Activated T-helper 1 cell treated with anti-CD3 and anti-CD28 coated beads, Interleukin-2, amount 50 U/mL, for 16 hours (primary cell): ENCODE results near the gene EFL1.
"Not testable (repeated sequence)": the region's sequence is repeated elsewhere in the genome, so short reads cannot be mapped to it uniquely, and the experiment has no call there.

Experiments
- DNase-seq, 2 donors: peaks; one replicate each; pipeline ENCODE4 v3.0.0-alpha.2; 2020; ENCODE audit warnings: low read depth in 1 of 2, low spot score in 1 of 2

The EFL1 gene

GRCh38 chr15:82282386-82282785 is 19.9 kb upstream of the EFL1 start:
- DNase-seq: not testable (repeated sequence)

GRCh38 chr15:82281276-82281675 is 18.7 kb upstream of the EFL1 start:
- not testable (repeated sequence) for DNase-seq

GRCh38 chr15:82275410-82275809 is 12.9 kb upstream of the EFL1 start:
- no peak for DNase-seq

- no peak for DNase-seq
Observed at GRCh38 chr15:82272154-82272553, 9.6 kb upstream of the EFL1 start.

GRCh38 chr15:82268454-82268853 is 5.9 kb upstream of the EFL1 start:
- DNase-seq: not testable (repeated sequence)

- not testable (repeated sequence) for DNase-seq
Observed at GRCh38 chr15:82267137-82267536, 4.6 kb upstream of the EFL1 start.

GRCh38 chr15:82263350-82263749 is 816 bp upstream of the EFL1 start:
- DNase-seq: no peak

- DNase-seq: not testable (repeated sequence)
Observed at GRCh38 chr15:82261566-82262421, 740 bp downstream of the EFL1 start.

GRCh38 chr15:82248261-82248660 is 14.3 kb downstream of the EFL1 start:
- DNase-seq: not testable (repeated sequence)

GRCh38 chr15:82245956-82246355 is 16.6 kb downstream of the EFL1 start:
- DNase-seq: not testable (repeated sequence)

- DNase-seq: not testable (repeated sequence)
Observed at GRCh38 chr15:82243644-82244043, 18.9 kb downstream of the EFL1 start.

GRCh38 chr15:82241836-82242499 is 20.6 kb downstream of the EFL1 start:
- DNase-seq: not testable (repeated sequence)

GRCh38 chr15:82239685-82240391 is 22.7 kb downstream of the EFL1 start:
- DNase-seq: no peak

- not testable (repeated sequence) for DNase-seq
Observed at GRCh38 chr15:82237944-82238534, 24.5 kb downstream of the EFL1 start.

GRCh38 chr15:82231842-82232241 is 30.7 kb downstream of the EFL1 start:
- no peak for DNase-seq

GRCh38 chr15:82231233-82231632 is 31.3 kb downstream of the EFL1 start:
- DNase-seq: no peak

- DNase-seq: no peak
Observed at GRCh38 chr15:82228750-82229149, 33.8 kb downstream of the EFL1 start.

GRCh38 chr15:82221535-82221934 is 41.0 kb downstream of the EFL1 start:
- not testable (repeated sequence) for DNase-seq

- not testable (repeated sequence) for DNase-seq
Observed at GRCh38 chr15:82216092-82216491, 46.4 kb downstream of the EFL1 start.

- DNase-seq: not testable (repeated sequence)
Observed at GRCh38 chr15:82212201-82212600, 50.3 kb downstream of the EFL1 start.

- DNase-seq: not testable (repeated sequence)
Observed at GRCh38 chr15:82210066-82210597, 52.4 kb downstream of the EFL1 start.
